GM18507 (cell line): ENCODE results near the gene GPRC5B.

ENCODE experiments used
- DNase-seq: peaks from one replicate; pipeline ENCODE4 v3.0.0; 2011; ENCODE audit warnings: low read depth; ENCODE audit not compliant: insufficient read length; ENCODE audit errors: extremely low spot score
- FAIRE-seq: peaks from 2 replicates; lab custom pipeline; 2011; peaks lifted over from hg19 to GRCh38; lab: Jason Lieb, UNC

The GPRC5B gene

DNA sequence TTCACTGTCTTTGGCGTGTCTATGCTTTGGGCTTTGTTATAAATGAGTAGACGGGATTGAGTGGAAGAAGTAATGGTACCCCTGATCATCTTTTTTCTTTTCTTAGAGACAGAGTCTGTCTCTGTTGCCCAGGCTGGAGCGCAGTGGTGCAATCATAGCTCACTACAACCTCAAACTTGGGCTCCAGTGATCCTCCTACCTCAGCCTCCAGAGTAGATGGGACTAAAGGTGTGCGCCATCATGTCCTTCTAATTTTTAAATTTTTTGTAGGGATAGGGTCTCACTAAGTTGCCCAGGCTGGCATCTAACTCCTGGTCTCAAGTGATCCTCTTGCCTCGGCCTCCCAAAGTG, 14.9 kb upstream of the GPRC5B start:
- FAIRE-seq = no peak

DNA sequence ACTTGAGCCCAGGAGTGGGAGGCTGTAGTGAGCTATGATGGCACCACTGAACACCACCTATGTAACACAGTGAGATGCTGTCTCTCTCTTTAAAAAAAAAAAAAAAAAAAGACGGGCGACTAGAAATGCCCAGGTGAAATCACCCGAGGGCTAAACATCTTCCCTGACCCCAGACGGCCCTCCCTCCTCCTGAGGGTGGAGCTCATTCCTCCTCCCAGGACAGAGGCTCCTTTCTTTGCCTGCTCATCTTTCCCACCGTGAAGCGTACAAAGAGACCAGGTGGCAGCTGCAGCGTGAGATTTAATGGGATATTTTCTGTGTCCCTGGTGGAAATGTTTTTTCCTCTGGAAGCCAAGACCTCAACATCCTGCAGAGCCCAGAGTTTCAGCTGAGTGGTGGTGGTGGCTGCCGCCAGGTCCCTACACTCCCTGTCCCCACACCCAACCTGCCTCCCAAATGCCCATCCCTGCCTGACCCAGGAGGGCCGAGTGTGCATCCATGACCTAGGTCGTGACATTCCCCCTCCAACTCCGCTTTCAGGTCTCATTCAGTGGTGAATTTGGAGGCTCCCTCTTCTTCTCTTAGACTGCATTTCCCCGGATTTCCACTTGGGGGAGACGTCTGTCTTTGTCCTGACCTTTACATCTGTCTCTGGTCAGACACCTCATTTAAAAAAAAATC, 14.4 kb upstream of the GPRC5B start:
- peak; percentile 87 for FAIRE-seq

More for the DNA sequence above, 14.9 kb upstream of the GPRC5B start:
- DNase-seq = no peak

DNA sequence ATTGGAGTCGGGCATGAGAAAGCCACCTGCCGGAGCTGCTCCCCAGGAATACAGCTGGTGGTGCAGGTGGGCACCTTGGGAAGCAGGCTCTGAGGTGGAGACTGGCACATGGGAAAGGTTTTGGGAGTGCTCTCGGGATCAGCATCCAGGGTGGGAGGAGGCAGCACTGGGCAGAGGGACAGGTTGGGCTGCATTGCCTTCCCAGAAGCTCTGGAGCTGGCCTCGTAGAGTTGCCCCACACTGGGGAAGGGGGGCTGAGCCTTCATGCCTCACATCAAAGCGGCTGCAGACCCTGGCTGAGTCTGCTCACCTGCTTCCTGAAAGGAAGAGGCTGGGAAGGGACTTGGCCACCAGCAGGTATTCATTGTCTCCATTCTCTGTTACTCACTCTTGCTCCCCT, 13.5 kb upstream of the GPRC5B start:
- FAIRE-seq (no peak), DNase-seq (no peak)

More for the DNA sequence above, 14.4 kb upstream of the GPRC5B start:
- DNase-seq = peak; percentile 42

DNA sequence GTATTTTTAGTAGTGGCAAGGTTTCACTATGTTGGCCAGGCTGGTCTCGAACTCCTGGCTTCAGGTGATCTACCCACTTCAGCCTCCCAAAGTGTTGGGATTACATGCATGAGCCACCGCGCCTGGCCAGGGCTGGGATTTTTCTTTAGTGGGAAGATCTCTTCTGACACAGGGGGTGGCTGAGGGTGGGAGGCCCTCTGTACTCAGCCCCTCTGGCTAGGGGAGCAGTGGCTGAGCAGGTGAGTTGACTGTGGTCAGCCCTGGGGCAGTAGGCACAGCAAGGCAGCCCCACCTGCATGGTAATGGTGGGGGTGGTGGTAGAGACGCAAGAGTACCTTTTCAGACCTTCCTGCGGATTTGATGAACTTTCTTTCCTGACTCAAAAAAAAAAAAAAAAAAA, 12.3 kb upstream of the GPRC5B start:
- no peak for DNase-seq
- no peak for FAIRE-seq

DNA sequence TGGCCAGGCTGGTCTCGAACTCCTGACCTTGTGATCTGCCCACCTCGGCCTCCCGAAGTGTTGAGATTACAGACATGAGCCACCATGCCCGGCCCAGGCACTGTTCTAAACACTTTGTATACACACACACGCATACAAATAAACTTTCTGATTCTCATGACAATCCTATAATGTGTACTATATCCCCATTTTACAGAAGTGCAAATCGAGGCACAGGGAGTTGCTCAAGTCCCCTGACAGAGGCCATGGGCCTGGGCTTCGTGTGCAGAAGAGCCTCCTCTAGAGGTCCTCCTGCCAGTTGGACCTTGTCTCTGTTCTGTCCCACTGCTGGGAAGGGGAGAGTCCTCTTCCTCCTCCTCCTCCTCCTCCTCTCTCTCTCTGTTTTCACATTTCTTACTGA, 9.9 kb upstream of the GPRC5B start:
- no peak for FAIRE-seq
- DNase-seq = no peak

DNA sequence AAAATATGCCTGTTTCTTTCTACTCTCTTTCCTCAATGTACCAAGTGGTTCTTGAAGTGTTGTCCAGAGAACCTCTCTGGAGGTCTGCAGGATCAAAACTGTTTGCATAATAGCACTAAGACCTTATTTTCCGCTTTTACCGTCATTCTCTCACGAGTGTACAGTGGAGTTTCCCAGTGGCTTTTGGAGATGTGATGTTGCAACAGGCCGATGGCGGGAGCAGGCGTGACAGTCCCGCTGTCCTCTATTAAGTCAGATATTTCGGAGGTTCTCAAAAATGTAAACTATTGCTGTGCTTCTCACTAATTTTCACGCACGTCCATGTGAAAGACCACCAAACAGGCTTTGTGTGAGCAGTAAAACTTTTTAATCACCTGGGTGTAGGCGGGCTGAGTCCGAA, 8.3 kb upstream of the GPRC5B start:
- no peak for DNase-seq

DNA sequence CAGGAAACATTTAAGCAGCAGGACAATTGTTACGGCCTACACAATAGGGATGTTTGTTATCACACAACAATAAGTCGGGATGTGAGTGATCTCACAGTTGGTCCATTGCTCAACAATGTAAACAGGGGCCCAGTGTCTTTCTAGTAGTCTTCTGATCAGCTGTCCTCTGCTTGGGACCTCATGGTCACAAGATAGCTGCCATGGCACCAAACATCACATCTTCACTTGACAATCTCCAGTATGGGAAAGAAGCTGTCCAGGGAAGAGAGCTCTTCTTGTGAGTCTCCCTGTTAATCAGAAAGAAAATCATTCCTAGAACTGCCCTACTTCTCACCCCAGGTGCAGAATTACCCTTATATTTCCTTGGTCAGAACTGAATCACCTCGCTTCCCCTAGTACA, 6.3 kb upstream of the GPRC5B start:
- no peak for FAIRE-seq
- no peak for DNase-seq

More for the DNA sequence above, 8.3 kb upstream of the GPRC5B start:
- no peak for FAIRE-seq

DNA sequence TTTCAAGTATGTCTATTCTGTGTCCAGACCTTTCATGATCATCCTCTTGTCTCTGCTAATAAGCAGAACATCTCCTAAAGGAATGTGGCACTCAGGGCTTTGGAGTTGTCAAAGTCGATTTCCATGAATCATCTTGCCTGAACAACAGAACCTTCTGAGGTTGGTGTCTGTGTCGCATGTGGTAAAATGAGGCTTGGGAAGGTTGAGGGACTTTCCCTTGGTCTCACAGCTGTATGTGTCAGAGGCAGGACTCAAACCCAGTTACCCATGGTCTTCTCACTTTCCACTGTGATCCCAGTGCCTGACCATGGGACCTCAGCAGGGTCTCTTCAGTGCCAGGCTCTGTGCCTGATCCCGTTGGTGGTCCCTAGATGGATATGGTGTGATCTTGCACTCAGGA, 4.2 kb upstream of the GPRC5B start:
- FAIRE-seq (no peak), DNase-seq (no peak)

DNA sequence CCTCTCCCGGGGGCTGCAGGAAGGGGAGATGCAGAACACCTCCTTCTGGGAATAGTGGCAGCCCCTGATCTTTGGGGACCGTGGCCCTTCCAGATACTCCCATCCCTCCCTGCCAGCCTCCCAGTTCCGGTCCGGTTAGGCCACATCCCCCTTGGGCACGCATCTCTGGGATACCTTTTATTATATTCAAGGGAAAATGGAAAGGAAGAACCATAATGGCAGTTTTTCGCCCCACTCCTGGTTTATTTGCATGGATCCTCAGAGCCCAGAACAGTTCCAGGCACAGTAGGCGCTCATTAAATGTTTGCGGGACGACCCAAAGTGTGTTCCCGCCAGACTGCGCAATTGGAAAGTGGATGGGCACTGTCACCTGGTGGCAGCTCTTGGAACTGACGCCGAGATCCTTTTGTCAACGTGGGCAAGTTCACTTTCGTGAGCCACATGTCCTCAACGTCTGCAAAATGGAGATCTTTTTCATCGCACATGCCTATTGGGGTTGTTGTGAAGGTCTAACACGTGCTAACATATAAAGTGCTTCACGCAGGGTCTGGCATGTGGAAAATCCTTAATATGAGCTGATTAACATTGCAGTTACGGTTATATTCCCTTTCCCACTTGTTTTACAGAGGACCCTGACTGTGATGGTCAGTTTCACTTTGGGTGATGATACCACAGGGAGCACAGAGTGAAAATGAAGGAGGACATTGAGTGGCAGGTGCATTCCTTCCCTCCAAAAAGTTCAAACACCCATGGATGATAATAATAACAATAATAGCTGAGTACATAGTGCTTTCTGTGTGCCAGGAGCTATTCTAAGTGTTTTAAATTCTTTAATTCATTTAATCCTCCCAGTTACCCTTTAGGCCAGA, 1.7 kb upstream of the GPRC5B start:
- DNase-seq (peak; percentile 52), FAIRE-seq (peak; percentile 85)

DNA sequence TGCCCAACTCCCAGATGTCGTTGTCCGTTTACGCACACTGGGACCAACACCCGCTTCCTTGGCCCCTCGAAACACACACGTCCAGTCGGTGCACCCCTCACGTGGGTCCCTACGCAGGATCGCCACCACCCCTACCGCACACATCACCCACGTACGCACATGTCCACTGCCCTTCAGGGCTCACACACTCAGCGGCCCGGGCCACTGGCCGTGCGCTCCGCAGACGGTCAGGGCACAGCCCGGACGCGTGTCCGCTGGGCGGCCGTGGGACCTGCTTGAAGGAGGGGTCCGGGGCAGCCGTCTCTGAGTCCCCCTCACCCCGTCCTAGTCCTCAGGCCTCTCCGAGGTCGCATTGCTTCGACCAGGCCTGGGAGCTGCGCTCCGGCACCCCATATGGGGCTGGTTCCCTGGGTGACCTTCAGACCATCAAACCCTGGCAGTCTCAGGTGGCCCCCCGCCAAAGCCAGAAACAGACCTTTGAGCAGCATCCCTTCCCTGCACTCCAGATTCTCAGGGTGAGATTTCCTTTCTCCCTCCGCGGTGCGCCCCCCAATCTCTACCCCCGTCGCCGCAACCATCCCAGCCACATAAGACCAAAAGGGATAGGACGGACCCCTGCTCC, 914 bp upstream of the GPRC5B start:
- FAIRE-seq = no peak
- no peak for DNase-seq

DNA sequence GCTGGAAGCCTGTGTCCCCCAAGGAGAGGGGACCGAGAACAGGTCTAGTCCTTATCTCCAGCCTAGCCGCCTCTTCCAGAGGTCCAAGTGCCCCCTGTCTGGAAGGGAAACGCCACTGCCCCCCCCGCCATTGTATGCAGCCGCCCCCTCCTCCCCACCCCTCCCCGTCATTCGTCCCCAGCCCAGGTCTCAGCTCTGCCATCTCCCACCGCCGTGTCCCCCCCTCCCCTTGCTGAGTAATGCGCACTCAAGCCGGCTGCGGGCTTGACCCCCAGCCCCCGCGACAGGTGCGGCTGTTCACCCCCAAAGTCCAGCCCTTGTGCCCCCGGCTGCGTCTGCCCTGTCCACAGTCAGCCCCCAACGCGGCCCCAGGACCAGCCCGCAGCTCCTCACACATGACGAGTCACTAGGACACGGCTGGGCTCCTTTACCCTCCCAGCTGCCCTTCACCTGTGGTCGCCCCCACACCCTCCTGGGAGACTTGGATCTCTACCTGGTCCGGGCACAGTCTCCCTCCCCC, 622 bp downstream of the GPRC5B start:
- FAIRE-seq = no peak
- DNase-seq = no peak

DNA sequence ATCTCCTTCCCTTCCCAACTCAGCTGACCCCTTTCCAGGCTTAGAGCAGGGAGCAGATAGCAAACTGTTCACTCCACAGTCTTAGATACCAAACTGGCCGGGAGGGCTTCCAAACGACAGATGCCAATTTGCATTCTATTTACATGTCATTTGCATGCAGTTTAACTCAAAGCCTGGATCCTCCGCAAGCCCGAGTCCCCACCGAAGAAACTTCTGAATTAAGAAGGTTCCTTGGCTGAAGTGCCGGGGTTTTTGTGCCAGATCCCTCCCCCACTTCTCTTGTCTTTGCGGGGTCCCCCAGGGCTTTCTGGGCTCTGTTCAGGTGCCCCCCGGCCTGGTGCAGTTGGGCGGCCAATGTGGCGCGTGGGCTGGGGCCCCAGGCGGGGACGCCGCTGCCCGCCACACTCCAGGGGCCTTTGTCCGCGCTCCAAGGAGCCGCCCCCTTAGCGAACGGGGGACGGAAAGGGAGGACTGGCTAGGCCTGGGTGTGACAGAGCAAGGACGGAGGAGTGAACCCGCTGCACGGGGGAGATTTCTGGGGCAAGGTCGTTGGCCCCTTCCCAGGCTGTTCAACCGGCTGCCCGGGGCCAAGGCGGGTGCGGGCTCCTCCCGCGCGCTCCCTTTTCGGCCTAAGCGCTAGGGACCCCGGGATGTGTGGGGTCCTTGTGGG, 1.2 kb downstream of the GPRC5B start:
- DNase-seq (no peak), FAIRE-seq (no peak)

DNA sequence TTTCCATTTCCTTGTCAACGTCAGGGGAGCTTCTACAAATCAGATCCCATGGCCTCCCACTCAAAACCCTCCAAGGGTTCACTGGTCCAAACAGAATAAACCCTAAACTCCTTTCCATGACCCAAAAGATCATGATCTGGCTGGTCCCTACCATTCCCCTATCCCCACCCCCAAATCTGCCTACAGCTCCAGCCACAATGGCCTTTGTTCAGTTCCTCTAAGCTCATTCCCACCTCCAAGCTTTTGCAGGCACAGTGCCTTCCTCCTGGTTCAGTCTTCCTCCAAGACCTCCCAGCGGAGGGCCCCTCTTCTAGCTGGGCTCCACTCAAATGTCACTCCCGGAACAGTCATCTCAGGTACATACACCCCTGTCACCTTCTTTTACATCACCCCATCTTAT, 2.0 kb downstream of the GPRC5B start:
- FAIRE-seq = no peak
- no peak for DNase-seq

DNA sequence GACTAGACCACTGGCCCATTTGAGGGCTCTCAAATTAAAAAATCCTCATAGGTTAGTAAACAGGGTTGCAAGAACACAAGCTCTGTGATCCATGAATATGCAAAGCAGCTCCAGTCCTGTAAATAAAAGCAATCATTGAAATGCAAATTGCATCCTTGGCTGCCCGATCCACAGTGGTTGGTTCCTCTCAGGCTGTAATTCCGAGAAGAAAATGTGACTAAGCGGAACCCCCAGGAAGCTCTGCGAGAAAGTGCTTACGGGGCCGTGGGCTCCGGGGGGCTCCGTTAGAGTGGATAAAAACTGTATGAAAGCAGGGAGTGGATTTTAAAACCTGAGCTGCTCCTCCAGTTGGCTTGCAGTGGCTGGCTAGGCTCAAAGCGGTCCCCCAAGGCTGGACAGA, 2.5 kb downstream of the GPRC5B start:
- FAIRE-seq = no peak
- DNase-seq = no peak

DNA sequence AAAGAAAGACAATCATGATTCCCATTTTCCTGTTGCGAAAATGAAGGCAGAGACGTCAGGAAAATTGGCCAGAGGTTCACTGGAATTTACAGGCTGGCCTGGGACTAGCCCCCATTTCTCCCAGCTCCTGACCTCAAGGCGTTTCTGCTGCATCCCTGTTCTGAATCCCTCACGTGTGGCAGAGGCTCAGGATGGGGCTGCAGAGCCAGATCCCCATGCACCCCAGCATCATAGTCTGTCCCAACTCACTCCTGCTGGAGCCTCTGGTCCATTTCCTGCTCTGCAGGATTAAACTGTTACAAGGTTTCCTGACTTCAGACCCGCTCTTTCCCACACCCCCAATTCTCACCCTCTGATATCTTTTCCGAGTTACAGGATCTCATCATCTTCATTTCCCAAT, 2.9 kb downstream of the GPRC5B start:
- FAIRE-seq = no peak
- no peak for DNase-seq

DNA sequence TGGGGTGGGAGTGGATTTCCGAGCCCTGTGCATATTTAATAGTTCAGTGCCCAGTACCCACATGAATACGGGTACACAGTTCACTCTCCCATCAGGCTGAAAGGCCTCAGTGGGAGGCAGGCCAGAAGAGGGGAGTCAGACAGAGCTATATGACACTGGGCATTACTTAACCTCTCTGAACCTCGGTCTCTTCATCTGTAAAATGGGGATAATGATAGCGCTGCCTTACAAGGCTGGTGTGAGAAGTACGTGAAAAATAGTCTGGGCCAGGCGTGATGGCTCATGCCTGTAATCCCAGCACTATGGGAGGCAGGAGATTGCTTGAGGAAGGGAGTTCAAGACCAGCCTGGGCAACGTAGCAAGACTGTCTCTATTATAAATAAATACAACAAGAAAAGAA, 3.6 kb downstream of the GPRC5B start:
- FAIRE-seq (no peak), DNase-seq (no peak)

DNA sequence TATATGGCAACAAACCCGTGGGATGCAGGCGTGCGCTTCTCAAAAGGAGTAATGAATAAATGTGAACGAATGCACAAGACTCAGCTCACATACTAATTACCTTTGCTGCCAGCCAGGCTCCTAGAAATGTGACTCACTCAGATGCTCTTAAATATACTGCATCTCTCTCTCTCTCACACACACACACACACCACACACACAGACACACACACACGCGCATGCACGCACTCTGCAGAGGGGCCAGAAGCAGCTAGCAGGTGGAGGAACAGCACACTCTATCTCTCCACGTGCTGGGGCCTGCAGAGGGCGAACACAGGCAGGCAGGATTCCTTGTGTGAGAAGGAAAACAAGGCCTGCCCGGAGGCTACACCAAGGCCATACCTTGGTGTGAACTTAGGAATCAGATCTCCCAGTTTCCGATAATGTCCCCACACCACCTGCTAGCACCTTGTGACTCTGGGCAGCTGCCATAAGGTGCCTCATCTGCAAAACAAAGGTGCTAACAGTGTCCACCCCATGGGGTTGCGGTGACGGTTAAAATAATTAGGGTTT, 5.3 kb downstream of the GPRC5B start:
- DNase-seq (no peak), FAIRE-seq (no peak)

DNA sequence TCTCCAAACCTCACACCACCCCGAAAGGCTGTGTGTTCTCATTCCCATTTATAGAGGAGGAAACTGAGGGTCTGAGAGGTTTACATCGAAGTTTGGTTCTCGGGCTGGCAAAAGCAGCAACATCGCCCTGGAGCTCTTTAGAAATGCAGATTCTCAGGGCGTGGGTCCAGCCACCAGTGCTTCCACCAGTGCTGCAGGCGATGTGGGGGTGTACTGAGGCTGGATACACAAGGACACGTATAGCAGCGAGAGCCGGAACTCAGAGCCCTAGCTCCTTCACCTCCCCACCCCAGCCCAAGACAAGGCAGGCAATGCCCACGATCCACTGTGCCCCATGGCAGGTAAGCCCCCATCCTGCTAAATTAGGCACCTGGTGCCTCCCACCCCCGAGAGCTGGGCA, 5.9 kb downstream of the GPRC5B start:
- DNase-seq (no peak), FAIRE-seq (no peak)

DNA sequence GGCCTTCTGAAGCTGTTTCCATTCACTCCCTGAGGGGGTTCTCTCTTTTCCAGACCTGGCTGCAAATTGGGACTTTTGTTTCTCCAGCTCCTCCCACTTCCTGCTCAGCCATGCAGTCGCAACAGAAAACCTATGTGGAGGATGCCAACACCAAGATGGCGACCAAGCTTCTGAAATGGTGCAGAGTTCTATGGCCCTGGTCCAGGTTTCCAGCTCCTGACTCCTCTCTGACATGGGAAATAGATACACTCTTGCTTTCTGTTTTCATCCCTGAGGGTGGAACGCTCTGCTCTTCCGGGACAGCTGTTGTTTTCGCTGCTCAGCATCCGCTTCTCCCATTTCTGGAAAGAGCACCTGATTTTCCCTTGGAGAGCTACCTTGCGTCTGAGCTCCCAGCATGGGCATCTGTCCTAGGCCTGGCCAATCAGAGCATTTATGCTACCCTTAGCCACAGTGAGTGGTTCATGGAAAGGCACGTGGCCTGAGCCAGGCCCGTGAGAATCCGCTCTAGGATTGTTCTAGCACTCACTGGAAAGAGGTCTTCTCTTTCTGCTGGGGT, 8.1 kb downstream of the GPRC5B start:
- FAIRE-seq (no peak), DNase-seq (no peak)
